ENCODE measurements around the gene POU3F1.

POU3F1 gene

DNA sequence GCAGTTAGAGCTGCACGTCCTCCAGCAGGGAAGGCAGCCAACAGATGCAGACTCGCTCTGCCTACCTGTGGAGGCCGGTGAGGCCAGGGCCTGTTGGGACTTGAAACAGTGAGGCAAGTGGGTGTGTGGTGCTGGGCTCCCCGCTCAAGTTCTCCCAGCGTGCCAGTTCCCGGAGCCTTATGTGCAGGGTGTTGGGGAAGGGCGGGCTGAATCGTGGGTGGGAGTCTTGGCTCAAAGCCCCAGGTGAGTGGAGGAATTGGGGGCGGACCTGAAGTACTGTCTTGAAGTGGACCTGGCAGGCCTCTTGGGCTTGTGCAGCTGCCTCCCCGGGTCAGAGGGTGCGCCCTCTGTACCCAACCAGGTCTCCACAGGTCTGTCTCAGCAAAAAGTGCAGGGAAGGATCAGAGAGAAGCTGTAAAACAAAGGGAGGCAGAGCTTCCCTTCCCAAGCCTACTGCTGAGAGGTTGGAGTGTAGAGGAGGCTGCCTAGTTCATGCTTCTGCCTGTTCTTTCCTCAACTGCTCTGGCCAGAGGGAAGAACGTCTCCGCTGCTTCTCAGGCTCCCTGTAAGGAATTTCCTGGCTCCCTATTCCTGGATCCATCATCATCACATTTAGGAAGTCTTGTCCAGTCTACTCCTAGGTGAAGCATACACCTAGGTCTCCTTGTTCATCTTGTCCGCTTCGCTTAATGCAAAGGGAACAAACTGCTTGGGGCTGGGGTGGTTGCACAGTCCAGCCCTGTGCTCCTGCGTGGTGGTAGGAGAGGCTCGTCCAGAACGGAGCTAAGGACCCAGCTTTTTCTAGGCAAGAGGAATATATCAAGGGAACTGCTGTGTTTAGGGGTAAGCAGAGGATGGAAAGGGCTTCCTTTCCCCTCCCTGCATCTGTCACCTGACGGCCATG lies 19.1 kb downstream of the POU3F1 start:
- no peak for TF ChIP-seq CTCF (IDR thresholded peaks at IDR 0.05; ENCODE audit: borderline replicate concordance, insufficient read depth, low read depth, low read length)
- no peak overlapping the region for H3K4me3 ChIP-seq (ENCODE audit: low read depth, low read length)

DNA sequence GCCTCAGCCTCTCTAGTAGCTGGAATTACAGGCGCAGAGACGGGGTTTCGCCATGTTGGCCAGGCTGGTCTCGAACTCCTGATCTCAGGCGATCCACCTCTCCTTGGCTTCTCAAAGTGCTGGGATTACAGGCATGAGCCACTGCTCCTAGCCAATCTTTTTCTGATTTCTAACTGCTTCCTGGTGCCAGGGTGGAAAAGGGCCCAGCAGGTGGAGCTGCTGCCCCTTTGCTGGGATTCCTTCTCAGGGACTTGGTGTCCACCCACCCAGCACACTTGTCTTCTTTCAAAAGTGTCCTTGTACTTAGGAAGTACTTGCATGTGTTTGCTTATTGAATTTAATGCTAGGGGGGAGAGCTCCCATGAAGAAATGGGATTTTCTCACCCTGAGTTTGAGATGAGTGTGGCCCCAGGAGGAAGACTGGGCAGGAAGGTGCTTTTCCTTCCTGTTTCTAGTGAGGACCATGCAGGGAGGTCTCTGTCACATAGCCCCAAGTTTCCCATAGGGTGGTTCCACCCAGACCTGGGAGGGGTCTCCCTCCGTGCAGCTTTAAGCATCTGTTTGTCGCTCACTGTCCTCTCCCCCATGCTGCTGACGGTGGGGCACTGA lies 19.9 kb downstream of the POU3F1 start:
- H3K4me3 ChIP-seq (ENCODE audit: low read depth, low read length), result no peak overlapping the region
- peak; percentile 64 for TF ChIP-seq CTCF (IDR thresholded peaks at IDR 0.05; ENCODE audit: borderline replicate concordance, insufficient read depth, low read depth, low read length)

GRCh38 chr1:38025664-38026063 lies 20.9 kb downstream of the POU3F1 start:
- TF ChIP-seq CTCF (IDR thresholded peaks at IDR 0.05; ENCODE audit: borderline replicate concordance, insufficient read depth, low read depth, low read length), result no peak
- no peak overlapping the region for H3K4me3 ChIP-seq (ENCODE audit: low read depth, low read length)

DNA sequence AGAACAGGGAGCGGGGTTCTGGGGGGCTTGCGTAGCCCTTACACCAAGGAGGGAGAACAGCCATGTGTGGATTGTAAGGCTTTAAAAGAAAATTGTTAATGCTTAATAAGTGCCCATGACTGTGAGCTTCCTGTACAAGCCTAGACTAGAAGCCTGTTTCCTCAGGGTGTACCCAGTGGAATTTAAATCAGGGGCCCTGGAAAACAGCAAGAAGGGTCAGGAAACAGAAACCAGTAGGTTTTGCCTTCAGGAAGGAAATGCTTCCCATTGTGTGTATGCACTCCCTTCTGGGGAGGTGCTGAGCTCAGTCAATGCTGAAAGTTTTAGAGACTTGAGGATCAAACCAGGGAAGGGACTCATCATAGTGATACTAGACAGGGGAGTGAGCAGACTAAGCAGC lies 21.4 kb downstream of the POU3F1 start:
- TF ChIP-seq CTCF (IDR thresholded peaks at IDR 0.05; ENCODE audit: borderline replicate concordance, insufficient read depth, low read depth, low read length), result no peak
- no peak overlapping the region for H3K4me3 ChIP-seq (ENCODE audit: low read depth, low read length)

DNA sequence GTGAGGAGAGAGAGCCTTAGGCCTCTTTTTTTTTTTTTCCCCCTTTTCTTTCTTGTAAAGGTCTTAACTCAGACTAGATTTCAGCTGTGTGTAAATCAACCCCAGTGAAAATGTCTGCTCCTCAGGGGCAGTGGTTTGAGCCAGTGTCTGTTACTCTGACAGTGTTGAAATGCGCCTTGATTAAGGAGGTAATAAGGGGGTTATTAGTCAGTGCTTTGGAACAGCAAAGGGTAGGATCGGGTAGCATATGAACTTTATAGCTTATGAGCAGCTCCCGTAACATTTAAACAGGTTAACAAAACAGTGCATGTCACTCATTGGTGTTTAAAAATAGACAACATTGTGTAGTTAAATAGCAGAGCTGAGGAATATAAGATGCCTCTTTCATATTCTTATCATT lies 23.8 kb downstream of the POU3F1 start:
- no peak overlapping the region for H3K4me3 ChIP-seq (ENCODE audit: low read depth, low read length)
- TF ChIP-seq CTCF (IDR thresholded peaks at IDR 0.05; ENCODE audit: borderline replicate concordance, insufficient read depth, low read depth, low read length), result no peak

- TF ChIP-seq CTCF (IDR thresholded peaks at IDR 0.05; ENCODE audit: borderline replicate concordance, insufficient read depth, low read depth, low read length), result no peak
Observed at GRCh38 chr1:38021969-38022368, 24.6 kb downstream of the POU3F1 start.

GRCh38 chr1:38020396-38020795 lies 26.2 kb downstream of the POU3F1 start:
- H3K4me3 ChIP-seq (ENCODE audit: low read depth, low read length), result no peak overlapping the region
- TF ChIP-seq CTCF (IDR thresholded peaks at IDR 0.05; ENCODE audit: borderline replicate concordance, insufficient read depth, low read depth, low read length), result no peak

More at GRCh38 chr1:38021969-38022368, 24.6 kb downstream of the POU3F1 start:
- no peak overlapping the region for H3K4me3 ChIP-seq (ENCODE audit: low read depth, low read length)

All from GM12875 (cell line).